Parathyroid adenoma (tissue), 2 donors: Measurements from ENCODE around the gene RIOK1.

Experiments
- H2AFZ ChIP-seq: fragments of 300-600 bp; sonication (generic); one replicate; pipeline ENCODE4 v1.7.0; 2017; ENCODE audit warnings: antibody characterized with exemption, mild to moderate bottlenecking
- H3K27ac ChIP-seq: fragments of 300-600 bp; sonication (generic); one replicate; pipeline ENCODE4 v1.7.0; 2017
- H3K27me3 ChIP-seq: fragments of 300-600 bp; sonication (generic); one replicate; pipeline ENCODE4 v1.7.0; 2017; ENCODE audit warnings: low read length; ENCODE audit not compliant: control insufficient read depth, insufficient read depth
- H3K36me3 ChIP-seq: fragments of 300-600 bp; sonication (generic); one replicate; pipeline ENCODE4 v1.7.0; 2017; ENCODE audit warnings: low read length; ENCODE audit not compliant: control insufficient read depth, insufficient read depth
- H3K4me1 ChIP-seq: fragments of 300-600 bp; sonication (generic); one replicate; pipeline ENCODE4 v1.7.0; 2017; ENCODE audit warnings: control low read depth
- H3K4me2 ChIP-seq: fragments of 300-600 bp; sonication (generic); one replicate; pipeline ENCODE4 v1.7.0; 2017; ENCODE audit warnings: low read length
- H3K4me3 ChIP-seq: fragments of 300-600 bp; sonication (generic); one replicate; pipeline ENCODE4 v1.7.0; 2017; ENCODE audit warnings: low read depth, low read length
- H3K79me2 ChIP-seq: fragments of 300-600 bp; sonication (generic); one replicate; pipeline ENCODE4 v1.7.0; 2017; ENCODE audit warnings: control low read depth
- H3K9ac ChIP-seq: fragments of 300-600 bp; sonication (generic); one replicate; pipeline ENCODE4 v1.7.0; 2017; ENCODE audit warnings: mild to moderate bottlenecking
- H3K9me3 ChIP-seq: fragments of 300-600 bp; sonication (generic); one replicate; pipeline ENCODE4 v1.7.0; 2017; ENCODE audit warnings: low read length; ENCODE audit not compliant: control insufficient read depth
- TF ChIP-seq, protein P1 (sequence below): fragments of 300-600 bp; sonication (generic); IDR thresholded peaks from one replicate; pipeline ENCODE4 v1.7.0; 2017; ENCODE audit warnings: antibody characterized with exemption, mild to moderate bottlenecking
- donor health status: primary hyperparathyroidism.

The RIOK1 gene

DNA sequence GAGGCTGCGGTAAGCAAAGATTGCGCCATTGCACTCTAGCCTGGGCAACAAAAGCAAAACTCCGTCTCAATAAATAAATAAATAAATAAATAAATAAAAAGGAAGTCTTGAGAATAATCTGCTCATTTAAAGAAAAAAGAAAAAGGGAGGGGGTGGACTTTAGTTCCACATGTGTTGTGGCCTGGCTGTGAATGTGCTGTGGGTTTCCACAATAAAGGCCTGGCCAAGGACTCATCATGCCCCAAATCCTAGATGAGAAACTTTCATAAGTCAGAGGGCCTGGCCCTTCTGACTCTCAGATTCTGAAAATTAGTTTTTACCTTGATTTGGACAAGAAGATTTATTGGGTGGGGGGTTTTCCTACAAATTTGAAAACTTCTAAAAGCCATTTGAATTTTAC is 48.4 kb downstream of the RIOK1 start:
- no peak overlapping the region for H3K27ac ChIP-seq
- H3K4me2 ChIP-seq, result no peak overlapping the region
- TF ChIP-seq, protein P1, sequence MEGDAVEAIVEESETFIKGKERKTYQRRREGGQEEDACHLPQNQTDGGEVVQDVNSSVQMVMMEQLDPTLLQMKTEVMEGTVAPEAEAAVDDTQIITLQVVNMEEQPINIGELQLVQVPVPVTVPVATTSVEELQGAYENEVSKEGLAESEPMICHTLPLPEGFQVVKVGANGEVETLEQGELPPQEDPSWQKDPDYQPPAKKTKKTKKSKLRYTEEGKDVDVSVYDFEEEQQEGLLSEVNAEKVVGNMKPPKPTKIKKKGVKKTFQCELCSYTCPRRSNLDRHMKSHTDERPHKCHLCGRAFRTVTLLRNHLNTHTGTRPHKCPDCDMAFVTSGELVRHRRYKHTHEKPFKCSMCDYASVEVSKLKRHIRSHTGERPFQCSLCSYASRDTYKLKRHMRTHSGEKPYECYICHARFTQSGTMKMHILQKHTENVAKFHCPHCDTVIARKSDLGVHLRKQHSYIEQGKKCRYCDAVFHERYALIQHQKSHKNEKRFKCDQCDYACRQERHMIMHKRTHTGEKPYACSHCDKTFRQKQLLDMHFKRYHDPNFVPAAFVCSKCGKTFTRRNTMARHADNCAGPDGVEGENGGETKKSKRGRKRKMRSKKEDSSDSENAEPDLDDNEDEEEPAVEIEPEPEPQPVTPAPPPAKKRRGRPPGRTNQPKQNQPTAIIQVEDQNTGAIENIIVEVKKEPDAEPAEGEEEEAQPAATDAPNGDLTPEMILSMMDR, result no peak
- H3K27me3 ChIP-seq, result no peaks in the 10 kb centered on the region
- H3K9ac ChIP-seq, result no peak overlapping the region
- H3K36me3 ChIP-seq, result no peaks in the 10 kb centered on the region
- no peaks in the 10 kb centered on the region for H3K9me3 ChIP-seq
- H3K4me3 ChIP-seq, result no peak overlapping the region
- no peak overlapping the region for H2AFZ ChIP-seq
- H3K79me2 ChIP-seq, result no peaks in the 10 kb centered on the region
- peaks cover 4% of the 10 kb centered on the region for H3K4me1 ChIP-seq

DNA sequence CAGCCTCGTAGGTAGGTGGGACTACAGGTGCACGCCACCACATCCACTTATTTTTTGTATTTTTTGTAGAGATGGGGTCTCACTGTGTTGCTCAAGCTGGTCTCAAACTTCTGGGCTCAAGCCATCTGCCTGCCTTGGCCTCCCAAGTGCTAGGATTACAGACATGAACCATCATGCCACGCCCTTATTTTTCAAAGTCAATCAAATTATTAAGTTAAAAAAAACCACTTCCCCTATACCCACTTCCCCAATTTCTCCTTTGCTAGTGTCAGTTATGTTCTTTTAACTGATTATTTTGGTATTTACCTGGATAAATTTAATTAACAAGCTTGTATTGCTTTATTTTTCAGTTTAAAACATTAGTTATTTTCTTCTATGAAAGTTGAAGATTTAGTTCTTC is 49.6 kb downstream of the RIOK1 start:
- no peaks in the 10 kb centered on the region for H3K4me1 ChIP-seq
- TF ChIP-seq, protein P1, result no peak

DNA sequence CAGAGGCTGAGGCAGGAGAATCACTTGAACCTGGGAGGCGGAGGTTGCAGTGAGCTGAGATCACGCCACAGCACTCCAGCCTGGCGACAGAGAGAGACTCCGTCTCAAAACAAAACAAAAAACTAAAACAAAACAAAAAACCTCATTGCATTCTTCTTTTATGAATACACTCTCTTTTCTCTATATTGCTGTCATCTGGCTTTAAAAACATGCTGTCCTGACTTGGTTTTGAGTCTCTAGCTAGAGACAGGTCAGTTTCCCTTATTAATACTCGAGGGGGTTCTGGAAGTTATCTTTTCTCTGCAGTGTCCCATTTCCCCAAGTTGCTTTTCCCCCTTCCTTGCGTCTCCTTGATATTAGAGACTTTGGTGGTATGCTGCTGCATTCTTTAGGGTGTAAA is 50.9 kb downstream of the RIOK1 start:
- H2AFZ ChIP-seq, result no peak overlapping the region
- no peaks in the 10 kb centered on the region for H3K36me3 ChIP-seq
- no peak overlapping the region for H3K9ac ChIP-seq
- H3K27ac ChIP-seq, result no peak overlapping the region
- H3K4me1 ChIP-seq, result peaks cover 3% of the 10 kb centered on the region
- no peaks in the 10 kb centered on the region for H3K9me3 ChIP-seq
- H3K4me2 ChIP-seq, result no peak overlapping the region
- H3K79me2 ChIP-seq, result no peaks in the 10 kb centered on the region
- TF ChIP-seq, protein P1, result no peak
- H3K4me3 ChIP-seq, result no peak overlapping the region
- H3K27me3 ChIP-seq, result no peaks in the 10 kb centered on the region

More for the DNA sequence above, 49.6 kb downstream of the RIOK1 start:
- H3K27ac ChIP-seq, result no peak overlapping the region
- no peaks in the 10 kb centered on the region for H3K27me3 ChIP-seq
- no peak overlapping the region for H3K4me3 ChIP-seq
- no peak overlapping the region for H3K9ac ChIP-seq
- no peaks in the 10 kb centered on the region for H3K79me2 ChIP-seq
- H2AFZ ChIP-seq, result no peak overlapping the region
- H3K36me3 ChIP-seq, result no peaks in the 10 kb centered on the region
- H3K9me3 ChIP-seq, result no peaks in the 10 kb centered on the region
- no peak overlapping the region for H3K4me2 ChIP-seq

DNA sequence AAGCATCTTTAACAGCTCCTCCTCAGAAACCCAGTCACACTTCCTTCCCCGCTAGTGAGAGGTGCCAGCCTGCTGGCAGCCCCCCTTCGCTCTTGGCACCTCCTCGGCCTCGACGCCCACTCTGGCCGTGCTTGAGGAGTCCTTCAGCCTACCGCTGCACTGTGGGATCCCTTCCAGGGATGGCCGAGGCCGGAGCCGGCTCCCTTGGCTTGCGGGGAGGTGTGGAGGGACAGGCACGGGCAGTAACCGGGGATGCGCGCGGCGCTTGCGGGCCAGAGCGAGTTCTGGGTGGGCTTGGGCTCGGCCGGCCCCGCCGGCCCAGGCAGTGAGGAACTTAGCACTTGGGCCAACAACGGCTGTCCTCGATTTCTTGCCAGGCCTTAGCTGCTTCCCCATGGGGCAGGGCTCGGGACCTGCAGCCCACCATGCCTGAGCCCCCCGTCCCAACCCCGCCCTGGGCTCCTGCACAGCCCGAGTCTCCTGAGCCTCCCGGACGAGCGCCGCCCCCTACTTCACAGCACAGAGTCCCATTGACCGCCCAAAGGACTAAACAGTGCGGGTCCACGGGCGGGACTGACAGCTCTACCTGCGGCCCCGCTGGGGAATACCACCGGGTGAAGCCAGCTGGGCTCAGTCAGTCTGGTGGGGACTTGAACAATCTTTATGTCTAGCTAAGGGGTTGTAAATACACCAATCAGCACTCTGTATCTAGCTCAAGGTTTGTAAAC is 51.6 kb downstream of the RIOK1 start:
- H3K79me2 ChIP-seq, result no peaks in the 10 kb centered on the region
- H3K27me3 ChIP-seq, result no peaks in the 10 kb centered on the region
- H3K36me3 ChIP-seq, result no peaks in the 10 kb centered on the region
- no peak overlapping the region for H2AFZ ChIP-seq
- H3K4me1 ChIP-seq, result peaks cover 3% of the 10 kb centered on the region
- H3K9ac ChIP-seq, result no peak overlapping the region
- H3K27ac ChIP-seq, result no peak overlapping the region
- TF ChIP-seq, protein P1, result no peak
- H3K4me2 ChIP-seq, result no peak overlapping the region
- H3K9me3 ChIP-seq, result no peaks in the 10 kb centered on the region
- no peak overlapping the region for H3K4me3 ChIP-seq

DNA sequence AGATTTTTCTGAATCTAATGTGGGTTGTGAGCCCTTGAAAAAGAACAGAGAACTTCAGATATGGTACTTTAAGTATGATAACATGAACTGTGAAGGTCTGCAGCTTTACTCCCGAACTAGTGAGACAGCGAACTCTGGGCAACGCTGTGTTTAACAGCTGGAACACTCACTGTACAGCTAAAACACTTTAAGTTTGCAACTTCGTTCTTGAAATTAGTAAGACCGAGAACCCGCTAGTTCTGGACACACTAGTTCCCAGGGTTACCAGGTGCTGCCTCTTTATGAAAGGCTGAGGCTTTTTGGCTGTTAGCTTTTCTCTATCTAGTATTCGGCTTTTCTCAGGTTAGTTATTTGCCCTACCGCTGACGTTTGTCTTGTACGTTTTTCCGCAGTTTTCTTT is 52.9 kb downstream of the RIOK1 start:
- Histone ChIP-seq H3K4me1 (peaks cover 3% of the 10 kb centered on the region), H3K79me2 (no peaks in the 10 kb centered on the region), H2AFZ (no peak overlapping the region), H3K4me3 (no peak overlapping the region), H3K36me3 (no peaks in the 10 kb centered on the region), H3K27ac (no peak overlapping the region), H3K27me3 (no peaks in the 10 kb centered on the region), H3K9ac (no peak overlapping the region), H3K4me2 (no peak overlapping the region), H3K9me3 (no peaks in the 10 kb centered on the region)
- TF ChIP-seq, protein P1, result no peak
